ENCODE results near the gene IL34. TPM values are rescaled to one million over a fixed set of nuclear protein-coding genes. Genes with fewer than 3 reads are reported as not detected.
A peak's percentile ranks its signal among the peaks of the same experiment; 100 is the strongest.

IL34 gene
- polyA plus RNA-seq, 1 of the 3 experiments (the other 2 are of a cell fraction) = 0.18 TPM

GRCh38 chr16:70650216-70650615 lies 3.9 kb downstream of the IL34 start:
- Histone ChIP-seq H3K9me3 (no peaks in the 10 kb centered on the region), H3K27me3 (ENCODE audit: insufficient read depth) (no peaks in the 10 kb centered on the region), H3F3A (replicated peaks; ENCODE audit: insufficient read depth) (no peaks in the 10 kb centered on the region), H3K4me2 (no peak overlapping the region), H3K9ac (no peak overlapping the region), H3K27ac (ENCODE audit: low read depth in 2 of 2, low read length in 1 of 2) (no peak overlapping the region), H3K36me3 (replicated peaks in 1 of 2; ENCODE audit: control insufficient read depth in 1 of 2, insufficient read depth in 2 of 2, low read length in 1 of 2) (no peaks in the 10 kb centered on the region), H2AFZ (ENCODE audit: low read depth) (no peak overlapping the region), H3K4me3 (ENCODE audit: low read depth in 2 of 2, low read length in 1 of 2) (no peak overlapping the region), H4K20me1 (ENCODE audit: insufficient read depth) (no peaks in the 10 kb centered on the region), H3K79me2 (ENCODE audit: insufficient read depth) (no peaks in the 10 kb centered on the region), H3K9me2 (no peaks in the 10 kb centered on the region), H3K4me1 (ENCODE audit: control insufficient read depth in 1 of 2, insufficient read depth in 2 of 2, low read depth in 1 of 2, low read length in 1 of 2) (peaks cover 0 to 24% of the 10 kb centered on the region in 2 experiments; a peak in 1 of 4 replicates)
- WGBS (ENCODE audit: low lambda C conversion rate) = 70% methylated on average over 4 of the region's 4 CpGs
- TF ChIP-seq CHD2 (IDR thresholded peaks at IDR 0.05; ENCODE audit: low read length, partially characterized antibody) (no peak), YY1 (IDR thresholded peaks at IDR 0.05; ENCODE audit: low read depth) (no peak)
- CTCF ChIA-PET = no interaction called here
- no peak for DNase-seq
- POLR2A ChIA-PET = no interaction called here

GRCh38 chr16:70651524-70651923 lies 5.2 kb downstream of the IL34 start:
- Histone ChIP-seq H3K4me2 (no peak overlapping the region), H3K9me3 (no peaks in the 10 kb centered on the region), H2AFZ (ENCODE audit: low read depth) (0 out of 2 replicates have a peak overlapping the region, but pooled peaks have one; percentile 39), H3K27ac (ENCODE audit: low read depth in 2 of 2, low read length in 1 of 2) (no peak overlapping the region), H4K20me1 (ENCODE audit: insufficient read depth) (no peaks in the 10 kb centered on the region), H3K9ac (no peak overlapping the region), H3F3A (replicated peaks; ENCODE audit: insufficient read depth) (no peaks in the 10 kb centered on the region), H3K27me3 (ENCODE audit: insufficient read depth) (no peaks in the 10 kb centered on the region), H3K4me1 (ENCODE audit: control insufficient read depth in 1 of 2, insufficient read depth in 2 of 2, low read depth in 1 of 2, low read length in 1 of 2) (peaks cover 0 to 20% of the 10 kb centered on the region in 2 experiments; a peak in 1 of 4 replicates), H3K9me2 (no peaks in the 10 kb centered on the region), H3K36me3 (replicated peaks in 1 of 2; ENCODE audit: control insufficient read depth in 1 of 2, insufficient read depth in 2 of 2, low read length in 1 of 2) (no peaks in the 10 kb centered on the region), H3K79me2 (ENCODE audit: insufficient read depth) (no peaks in the 10 kb centered on the region), H3K4me3 (ENCODE audit: low read depth in 2 of 2, low read length in 1 of 2) (no peak overlapping the region)
- TF ChIP-seq ZBTB33 (IDR thresholded peaks at IDR 0.05; ENCODE audit: borderline replicate concordance, low read depth) (no peak), MAX (IDR thresholded peaks at IDR 0.05; ENCODE audit: low read depth) (no peak), JUND (IDR thresholded peaks at IDR 0.05) (no peak), TEAD4 (IDR thresholded peaks at IDR 0.05; ENCODE audit: borderline replicate concordance, insufficient read depth) (no peak), REST (IDR thresholded peaks at IDR 0.05; ENCODE audit: low read depth, low read length) (no peak), CTCF (IDR thresholded peaks at IDR 0.05) (no peak), USF1 (IDR thresholded peaks at IDR 0.05; ENCODE audit: borderline replicate concordance, low read depth) (no peak)
- ChIA-PET POLR2A (interaction anchor here (0.6 kb wide), 1 partner anchor 215 kb away, joined by 8 read pairs; no protein-coding TSS in a partner anchor), CTCF (interaction anchor here (0.8 to 1.1 kb wide), 2 partner anchors 13 to 122 kb away, joined by 3 read pairs; no protein-coding TSS in a partner anchor)
- DNase-seq = no peak
- WGBS (ENCODE audit: low lambda C conversion rate) = 81% methylated on average over 3 of the region's 3 CpGs

Measured in SK-N-SH (cell line).